Keratinocyte (primary cell): ENCODE data around the gene CD68. TPM values are rescaled to one million over a fixed set of nuclear protein-coding genes. Genes with fewer than 3 reads are reported as not detected.
A peak's percentile ranks its signal among the peaks of the same experiment; 100 is the strongest.

Source experiments
- DNase-seq: peaks from one replicate; pipeline ENCODE4 v3.0.0-alpha.2; 2011; ENCODE audit warnings: low read depth, missing footprints, low spot score
- FAIRE-seq: peaks from 2 replicates; lab custom pipeline; 2011; peaks lifted over from hg19 to GRCh38; lab: Jason Lieb, UNC
- H2AFZ ChIP-seq: 2 replicates; pipeline ENCODE4 v1.6.0; 2012; ENCODE audit warnings: low read length, control low read depth, inconsistent platforms; ENCODE audit not compliant: control insufficient read depth
- H3K27ac ChIP-seq: 2 replicates; pipeline ENCODE4 v1.5.1; 2011; ENCODE audit warnings: low read length; ENCODE audit not compliant: control insufficient read depth, insufficient read depth
- H3K27me3 ChIP-seq: 3 replicates; pipeline ENCODE4 v1.6.0; 2011; ENCODE audit warnings: low read length; ENCODE audit not compliant: control insufficient read depth, insufficient read depth; ENCODE audit errors: extremely low read depth
- H3K36me3 ChIP-seq, 2 experiments: 2 replicates in 1 of 2; 3 replicates in 1 of 2; pipeline ENCODE4 v1.5.1; 2011; ENCODE audit warnings: low read length in 2 of 2, mild to moderate bottlenecking in 1 of 2; ENCODE audit not compliant: control insufficient read depth in 2 of 2, insufficient read depth in 2 of 2; ENCODE audit errors: extremely low read depth in 1 of 2
- H3K4me1 ChIP-seq: 3 replicates; pipeline ENCODE4 v1.5.1; 2011; ENCODE audit warnings: low read length; ENCODE audit not compliant: control insufficient read depth, insufficient read depth; ENCODE audit errors: extremely low read depth
- H3K4me2 ChIP-seq: 3 replicates; pipeline ENCODE4 v1.6.0; 2011; ENCODE audit warnings: low read depth, low read length; ENCODE audit not compliant: control insufficient read depth, insufficient read depth; ENCODE audit errors: extremely low read depth
- H3K4me3 ChIP-seq, 3 experiments: fragments of 200-600 bp in 1 of 3; sonication (generic) in 1 of 3; 2 replicates in 2 of 3; 3 replicates in 1 of 3; pipeline ENCODE4 v1.5.1; 2011 to 2016; ENCODE audit warnings: low read length in 3 of 3, mild to moderate bottlenecking in 3 of 3, control low read depth in 2 of 3, inconsistent platforms in 1 of 3, low read depth in 1 of 3, mixed read lengths in 1 of 3, mixed run types in 1 of 3, moderate library complexity in 1 of 3; ENCODE audit not compliant: control insufficient read depth in 2 of 3, insufficient read depth in 2 of 3; ENCODE audit errors: extremely low read depth in 1 of 3
- H3K79me2 ChIP-seq: 2 replicates; pipeline ENCODE4 v1.6.0; 2012; ENCODE audit warnings: low read length; ENCODE audit not compliant: control insufficient read depth, insufficient read depth
- H3K9ac ChIP-seq: 3 replicates; pipeline ENCODE4 v1.6.0; 2011; ENCODE audit warnings: low read length; ENCODE audit not compliant: control insufficient read depth, insufficient read depth; ENCODE audit errors: extremely low read depth
- H3K9me1 ChIP-seq: 3 replicates; pipeline ENCODE4 v1.6.0; 2011; ENCODE audit warnings: low read length; ENCODE audit not compliant: control insufficient read depth, insufficient read depth; ENCODE audit errors: extremely low read depth
- H3K9me3 ChIP-seq: 2 replicates; pipeline ENCODE4 v1.5.1; 2012; ENCODE audit warnings: low read depth, low read length; ENCODE audit not compliant: control insufficient read depth
- H4K20me1 ChIP-seq: 3 replicates; pipeline ENCODE4 v1.6.0; 2011; ENCODE audit warnings: low read length; ENCODE audit not compliant: control insufficient read depth, insufficient read depth; ENCODE audit errors: extremely low read depth
- CTCF ChIP-seq, 3 experiments: IDR thresholded peaks in 1 of 3; conservative IDR thresholded peaks in 1 of 3; optimal IDR thresholded peaks in 1 of 3; 2 replicates in 2 of 3; 3 replicates in 1 of 3; pipeline versions ENCODE3 to v1.5.1; 2011; ENCODE audit warnings: low read length in 3 of 3, mild to moderate bottlenecking in 3 of 3, moderate library complexity in 2 of 3, control low read depth in 1 of 3, inconsistent platforms in 1 of 3; ENCODE audit not compliant: insufficient read depth in 2 of 3; ENCODE audit errors: extremely low read depth in 1 of 3
- EZH2 ChIP-seq: IDR thresholded peaks from one replicate; pipeline ENCODE4 v1.6.1; 2012; ENCODE audit warnings: inconsistent platforms, mild to moderate bottlenecking, low read length, moderate library complexity
- dilution Hi-C: fragments of 300-500 bp; cut with MboI; formaldehyde crosslinking; loops from one replicate; pipeline ENCODE4 v1.7.0; 2020; ENCODE audit warnings: low sequenced_read_pairs; ENCODE audit not compliant: extremely low pct_ligation_motif_present
- polyA plus RNA-seq, 5 experiments: library from polyadenylated mRNA; depleted of rRNA in 3 of 5; stranded (reverse) in 3 of 5; stranded (forward) in 1 of 5; unstranded in 1 of 5; fragments of >200 nt; gene quantifications; 1 replicate in 1 of 5; 2 replicates in 3 of 5; 3 replicates in 1 of 5; pipeline versions ENCODE4 v1.2.1 to v1.2.3, GENCODE V29; 2011 to 2012; ENCODE audit warnings: missing spikeins in 2 of 5, low read depth in 1 of 5, low replicate concordance in 1 of 5

The CD68 gene
- polyA plus RNA-seq, 1 donor (not counting 4 experiments of a cell fraction or from before 2014, with no cell fraction given): 14.0 TPM

GRCh38 chr17:7615265-7615747 lies 35.9 kb downstream of the CD68 start:
- peaks cover 41% of the 10 kb centered on the region for H3K79me2 ChIP-seq
- TF ChIP-seq CTCF (optimal IDR thresholded peaks at IDR 0.05 in 1 of 3, IDR thresholded peaks at IDR 0.05 in 1 of 3, conservative IDR thresholded peaks at IDR 0.05 in 1 of 3; ENCODE audit: extremely low read depth in 1 of 3, insufficient read depth in 2 of 3, low read length in 3 of 3) (no peak), EZH2 (no peak)
- H3K9me3 ChIP-seq: no peaks in the 10 kb centered on the region
- peaks cover 20% of the 10 kb centered on the region for H3K4me1 ChIP-seq
- H3K9me1 ChIP-seq: no peaks in the 10 kb centered on the region
- peaks cover 0 to 5% of the 10 kb centered on the region in 2 experiments for H3K36me3 ChIP-seq
- peak overlapping the region; percentile 40 for H3K27ac ChIP-seq
- DNase-seq (no peak), FAIRE-seq (peak; percentile 36)
- H4K20me1 ChIP-seq: peaks cover 3% of the 10 kb centered on the region
- peak overlapping the region in 2 of 3 experiments; percentile 25 to 65 for H3K4me3 ChIP-seq
- peak overlapping the region; percentile 83 for H2AFZ ChIP-seq
- no peaks in the 10 kb centered on the region for H3K27me3 ChIP-seq
- H3K4me2 ChIP-seq: peak overlapping the region; percentile 58
- peak overlapping the region; percentile 61 for H3K9ac ChIP-seq
- dilution Hi-C loops: no loop called here

GRCh38 chr17:7618608-7619007 lies 39.2 kb downstream of the CD68 start:
- Histone ChIP-seq H3K9me1 (no peaks in the 10 kb centered on the region), H3K36me3 (no peaks in the 10 kb centered on the region), H3K79me2 (peaks cover 8% of the 10 kb centered on the region), H3K9ac (no peak overlapping the region), H3K4me1 (peaks cover 2% of the 10 kb centered on the region), H3K4me3 (no peak overlapping the region), H3K9me3 (no peaks in the 10 kb centered on the region), H3K27ac (no peak overlapping the region), H2AFZ (no peak overlapping the region), H3K4me2 (no peak overlapping the region), H3K27me3 (no peaks in the 10 kb centered on the region), H4K20me1 (no peaks in the 10 kb centered on the region)
- DNase-seq (no peak), FAIRE-seq (no peak)
- TF ChIP-seq EZH2 (no peak), CTCF (optimal IDR thresholded peaks at IDR 0.05 in 1 of 3, IDR thresholded peaks at IDR 0.05 in 1 of 3, conservative IDR thresholded peaks at IDR 0.05 in 1 of 3; ENCODE audit: extremely low read depth in 1 of 3, insufficient read depth in 2 of 3, low read length in 3 of 3) (no peak)
- dilution Hi-C loops: no loop called here
